Measurements from ENCODE around the gene ITSN2.

GRCh38 chr2:24253303-24253919, 106.9 kb downstream of the ITSN2 start:
- TF ChIP-seq CTCF (conservative IDR thresholded peaks at IDR 0.05 in 1 of 2, IDR thresholded peaks at IDR 0.05 in 1 of 2; ENCODE audit: low read depth in 1 of 2, low read length in 2 of 2) (no peak), EZH2 (IDR thresholded peaks at IDR 0.05; ENCODE audit: low read length, missing control alignments) (no peak)
